NOMO-1 treated with DMSO at 0.1 percent for 48 hours (cell line): Measurements from ENCODE around the gene PRR15L.
"Not testable (repeated sequence)": the region's sequence is repeated elsewhere in the genome, so short reads cannot be mapped to it uniquely, and the experiment has no call there.

Experiments used
- DNase-seq: peaks from one replicate; lab custom pipeline; 2025; ENCODE audit not compliant: unreplicated experiment; lab: John Stamatoyannopoulos, UW

PRR15L gene

DNA sequence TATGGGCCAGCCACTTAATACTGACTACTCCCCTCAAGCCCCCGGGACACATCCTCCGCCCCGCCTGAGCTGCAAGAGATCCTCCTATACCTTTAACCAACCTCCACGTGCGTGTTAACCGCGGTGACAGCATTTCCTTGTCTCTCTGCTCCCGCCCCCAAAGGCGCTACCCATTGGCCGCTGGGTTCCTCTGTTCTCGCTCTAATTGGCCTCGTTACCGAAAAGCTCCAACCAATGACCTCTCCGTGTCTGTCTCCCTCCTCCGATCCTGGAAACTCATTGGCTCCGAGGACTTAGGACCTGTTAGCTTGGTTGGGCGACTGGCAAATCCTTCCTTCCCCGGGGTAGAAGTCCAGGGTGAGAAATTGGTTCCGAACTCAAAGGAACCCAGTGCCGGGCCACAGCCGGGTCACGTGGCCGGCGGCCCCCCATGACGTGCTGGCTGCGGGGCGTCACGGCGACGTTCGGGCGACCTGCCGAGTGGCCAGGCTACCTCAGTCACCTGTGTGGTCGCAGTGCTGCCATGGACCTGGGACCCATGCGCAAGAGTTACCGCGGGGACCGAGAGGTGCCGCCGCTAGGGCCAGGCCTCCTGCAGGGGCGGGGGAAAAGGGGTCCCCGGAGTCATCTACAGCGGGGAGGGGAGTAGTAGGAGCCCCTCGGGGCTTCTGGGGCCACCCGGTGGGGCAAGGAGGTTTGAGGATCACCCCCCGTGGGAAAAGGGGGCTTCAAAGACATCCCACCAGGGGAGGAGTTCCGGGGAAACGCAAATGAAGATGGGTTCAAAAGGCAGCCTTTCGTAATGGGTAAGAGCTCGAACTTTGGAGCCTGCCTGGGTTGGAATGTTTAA lies 16.2 kb downstream of the PRR15L start, which contains the start of gene PNPO:
TSS of gene PNPO (plus strand) at position 326 of the 850 bp plus-strand sequence. CDS start at position 431, 105 bp downstream.
- peak; percentile 99 for DNase-seq

- no peak for DNase-seq
These were observed 19.7 kb downstream of the PRR15L start for GRCh38 chr17:47937941-47938340.

GRCh38 chr17:47935961-47936360 lies 21.7 kb downstream of the PRR15L start:
- DNase-seq: no peak

GRCh38 chr17:47935468-47935867 lies 22.2 kb downstream of the PRR15L start:
- not testable (repeated sequence) for DNase-seq

- no peak for DNase-seq
These were observed 22.8 kb downstream of the PRR15L start for GRCh38 chr17:47934856-47935255.

DNA sequence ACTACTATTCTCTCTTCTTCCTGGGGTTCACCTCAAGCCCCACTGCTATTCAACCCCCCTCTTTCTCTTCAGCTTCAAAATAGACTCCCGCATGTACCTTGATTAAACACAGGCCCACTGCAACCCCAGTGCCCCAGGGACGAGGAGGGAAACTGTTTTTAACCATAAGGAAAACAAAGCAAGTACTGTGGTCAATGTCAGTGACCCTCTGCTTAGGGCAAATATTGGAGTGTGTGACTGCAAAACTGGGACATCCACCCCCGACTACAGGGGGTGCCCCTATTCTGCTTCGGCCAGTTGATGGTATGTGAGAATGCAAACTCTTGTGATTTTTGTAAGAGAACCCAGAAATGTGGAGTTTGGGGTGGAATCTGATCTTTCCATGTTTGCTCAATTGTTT lies 25.8 kb downstream of the PRR15L start:
- DNase-seq: no peak

- DNase-seq: no peak
These were observed 28.3 kb downstream of the PRR15L start for GRCh38 chr17:47929218-47930000.

DNA sequence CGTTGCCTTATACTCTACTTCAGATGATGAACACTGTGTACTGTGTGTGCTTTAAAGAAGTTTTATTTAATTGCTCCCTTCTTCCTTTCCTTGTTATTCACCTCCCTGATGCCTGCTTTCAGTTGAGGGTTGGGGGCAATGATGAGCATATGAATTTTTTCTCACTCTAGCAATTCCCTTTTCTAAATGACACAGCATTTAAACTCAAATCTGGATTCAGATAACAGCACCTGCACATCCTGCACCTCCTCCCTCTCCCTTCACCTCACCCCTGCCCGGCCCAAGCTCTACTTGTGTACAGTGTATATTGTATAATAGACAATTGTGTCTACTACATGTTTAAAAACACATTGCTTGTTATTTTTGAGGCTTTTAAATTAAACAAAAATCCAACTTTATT lies 29.3 kb downstream of the PRR15L start:
- DNase-seq: no peak

DNA sequence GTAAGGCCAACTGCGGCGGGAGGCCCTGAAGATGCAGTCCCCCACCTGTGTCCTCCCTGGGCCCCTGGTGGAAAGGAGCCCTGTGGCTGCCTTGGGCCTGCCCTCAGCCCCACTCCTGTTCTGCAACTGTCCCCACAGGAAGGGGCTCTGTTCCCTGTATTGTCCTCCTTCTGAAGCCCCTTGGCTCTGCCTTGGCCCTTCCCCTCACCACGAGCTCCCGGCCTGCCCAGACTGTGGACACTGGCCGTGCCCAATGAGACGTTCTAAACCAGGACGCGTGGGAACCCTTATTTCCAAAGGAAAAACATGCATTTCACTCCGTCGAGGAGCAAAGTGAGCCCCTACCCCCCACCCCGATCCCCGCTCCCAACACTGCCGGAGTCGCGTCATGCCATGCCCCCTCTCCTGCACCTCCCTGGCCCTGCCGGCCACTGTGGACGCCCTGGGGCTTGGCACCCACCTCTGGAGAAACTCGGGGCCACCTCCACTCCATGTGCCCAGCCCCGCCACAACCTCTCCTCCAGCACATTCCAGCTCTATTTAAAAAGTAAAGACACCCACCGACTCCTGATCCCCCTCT lies 29.8 kb downstream of the PRR15L start:
- no peak for DNase-seq

GRCh38 chr17:47925678-47925988 lies 32.0 kb downstream of the PRR15L start:
- DNase-seq: no peak

GRCh38 chr17:47924785-47925677 lies 32.7 kb downstream of the PRR15L start:
- no peak for DNase-seq

DNA sequence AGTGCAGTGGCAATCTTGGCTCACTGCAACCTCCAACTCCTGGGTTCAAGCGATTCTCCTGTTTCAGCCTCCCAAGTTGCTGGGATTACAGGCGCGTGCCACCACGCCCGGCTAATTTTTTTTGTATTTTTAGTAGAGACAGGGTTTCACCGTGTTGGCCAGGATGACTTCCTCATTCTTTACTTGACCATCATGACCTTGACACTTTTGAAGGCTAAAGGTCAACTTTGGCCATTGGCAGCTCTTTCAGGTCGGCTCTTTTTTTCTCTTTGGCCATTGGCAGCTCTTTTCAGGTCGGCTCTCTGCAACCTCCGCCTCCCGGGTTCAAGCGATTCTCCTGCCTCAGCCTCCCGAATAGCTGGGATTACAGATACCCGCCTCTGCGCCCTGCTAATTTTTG lies 37.8 kb downstream of the PRR15L start:
- DNase-seq: not testable (repeated sequence)

- DNase-seq: no peak
These were observed 38.7 kb downstream of the PRR15L start for GRCh38 chr17:47918991-47919390.

DNA sequence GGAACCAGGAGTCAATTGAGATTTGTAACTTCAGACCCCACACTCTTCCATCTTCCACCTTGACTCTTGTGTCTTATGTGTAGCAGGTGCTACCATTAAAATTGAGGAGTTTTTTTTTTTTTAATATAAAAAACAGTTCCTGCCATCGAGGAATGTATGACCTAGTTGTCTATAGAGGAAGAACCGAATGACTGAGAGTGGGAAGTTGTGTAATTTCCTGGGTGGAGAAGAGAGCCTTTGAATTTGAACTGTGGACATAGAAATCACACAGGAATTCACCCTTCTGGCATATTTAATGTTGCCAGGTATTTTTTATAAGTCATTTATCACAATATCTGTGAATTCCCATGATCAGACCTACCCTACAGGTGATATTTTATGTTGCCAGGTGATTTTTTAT lies 39.7 kb downstream of the PRR15L start:
- no peak for DNase-seq

- DNase-seq: no peak
These were observed 40.1 kb downstream of the PRR15L start for GRCh38 chr17:47917581-47917980.

DNA sequence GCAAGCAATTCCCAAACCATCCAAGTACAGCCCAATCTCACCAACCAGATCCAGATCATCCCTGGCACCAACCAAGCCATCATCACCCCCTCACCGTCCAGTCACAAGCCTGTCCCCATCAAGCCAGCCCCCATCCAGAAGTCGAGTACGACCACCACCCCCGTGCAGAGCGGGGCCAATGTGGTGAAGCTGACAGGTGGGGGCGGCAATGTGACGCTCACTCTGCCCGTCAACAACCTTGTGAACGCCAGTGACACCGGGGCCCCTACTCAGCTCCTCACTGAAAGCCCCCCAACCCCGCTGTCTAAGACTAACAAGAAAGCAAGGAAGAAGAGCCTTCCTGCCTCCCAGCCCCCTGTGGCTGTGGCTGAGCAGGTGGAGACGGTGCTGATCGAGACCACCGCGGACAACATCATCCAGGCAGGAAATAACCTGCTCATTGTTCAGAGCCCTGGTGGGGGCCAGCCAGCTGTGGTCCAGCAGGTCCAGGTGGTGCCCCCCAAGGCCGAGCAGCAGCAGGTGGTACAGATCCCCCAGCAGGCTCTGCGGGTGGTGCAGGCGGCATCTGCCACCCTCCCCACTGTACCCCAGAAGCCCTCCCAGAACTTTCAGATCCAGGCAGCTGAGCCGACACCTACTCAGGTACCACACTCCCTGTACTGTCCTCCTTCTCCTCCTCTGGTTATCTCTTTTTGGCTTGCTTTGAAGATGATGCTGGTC lies 41.0 kb downstream of the PRR15L start:
- DNase-seq: no peak

DNA sequence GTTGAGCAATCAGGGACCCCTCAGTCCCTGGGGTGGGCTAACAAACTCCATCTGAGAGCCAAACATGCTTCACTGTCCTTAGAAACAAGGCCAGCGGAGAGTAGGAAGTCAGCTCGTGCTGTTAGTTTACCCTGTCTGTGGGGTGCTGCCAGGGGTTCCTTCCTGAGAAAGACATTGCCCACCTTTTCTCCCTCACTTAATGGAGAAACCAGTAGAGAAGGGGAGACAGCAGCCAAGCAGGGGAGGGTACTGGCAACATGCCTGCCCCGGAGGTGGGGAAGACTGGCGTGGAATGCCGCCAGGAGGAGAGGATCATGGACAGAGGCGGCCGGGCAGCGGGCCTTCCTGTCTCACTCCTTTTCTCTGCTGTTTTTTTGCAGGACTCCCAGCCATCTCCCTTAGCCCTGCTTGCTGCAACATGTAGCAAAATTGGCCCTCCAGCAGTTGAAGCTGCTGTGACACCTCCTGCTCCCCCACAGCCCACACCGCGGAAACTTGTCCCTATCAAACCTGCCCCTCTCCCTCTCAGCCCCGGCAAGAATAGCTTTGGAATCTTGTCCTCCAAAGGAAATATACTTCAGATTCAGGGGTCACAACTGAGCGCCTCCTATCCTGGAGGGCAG lies 41.8 kb downstream of the PRR15L start:
- DNase-seq: no peak

- no peak for DNase-seq
These were observed 43.3 kb downstream of the PRR15L start for GRCh38 chr17:47914306-47914948.

DNA sequence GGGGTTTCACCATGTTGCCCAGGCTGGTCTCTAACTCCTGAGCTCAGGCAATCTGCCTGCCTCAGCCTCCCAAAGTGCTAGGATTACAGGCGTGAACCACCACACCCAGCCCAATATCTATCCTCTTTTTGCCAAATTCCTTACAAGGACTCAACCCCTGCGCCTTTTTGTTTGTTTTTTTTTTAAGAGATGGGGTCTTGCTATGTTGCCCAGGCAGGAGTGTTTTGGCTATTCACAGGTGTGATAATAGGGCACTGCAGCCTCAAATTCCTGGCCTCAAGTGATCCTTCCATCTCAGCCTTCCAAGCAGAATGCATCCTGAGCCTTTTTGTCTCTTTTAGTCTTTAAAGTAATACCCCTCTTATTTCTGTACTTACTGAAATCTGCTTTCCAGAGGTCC lies 44.6 kb downstream of the PRR15L start:
- no peak for DNase-seq
